ENCODE results near the gene MCC.

- no peak for TF ChIP-seq FOXK2 (IDR thresholded peaks at IDR 0.05)
- TF ChIP-seq SUZ12 (IDR thresholded peaks at IDR 0.05) = no peak
- no peak for TF ChIP-seq L3MBTL2 (conservative IDR thresholded peaks at IDR 0.05)
- TF ChIP-seq SP1 (IDR thresholded peaks at IDR 0.05) = no peak
Observed at GRCh38 chr5:113382731-113383130, 105.5 kb downstream of the MCC start.
